HCEC 1CT (cell line): Measurements from ENCODE around the gene GH1.
A peak's percentile ranks its signal among the peaks of the same experiment; 100 is the strongest.
"Not testable (repeated sequence)": the region's sequence is repeated elsewhere in the genome, so short reads cannot be mapped to it uniquely, and the experiment has no call there.

Source experiments
- DNase-seq: peaks from one replicate; pipeline ENCODE4 v3.0.0-alpha.2; 2017

Gene GH1

DNA sequence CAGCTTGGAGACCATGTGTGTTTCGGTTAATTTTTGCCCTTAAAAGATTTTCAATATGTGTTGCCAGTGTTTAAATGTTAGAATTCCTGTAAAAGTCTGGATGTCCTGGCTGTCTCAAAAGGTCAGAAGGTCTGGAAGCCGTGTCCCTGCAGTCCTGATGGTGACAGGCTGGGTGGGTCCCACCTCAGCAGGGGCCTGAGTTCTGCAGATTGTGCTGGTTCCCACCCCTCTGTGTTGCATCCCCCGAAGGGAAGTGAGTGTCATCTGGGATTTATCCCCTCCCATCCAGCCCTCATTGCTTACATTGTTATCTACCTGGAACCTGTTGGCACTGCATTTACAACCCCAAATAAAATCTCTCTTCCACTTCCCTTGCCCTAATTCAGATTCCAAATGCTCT is 24.6 kb downstream of the GH1 start:
- not testable (repeated sequence) for DNase-seq

DNA sequence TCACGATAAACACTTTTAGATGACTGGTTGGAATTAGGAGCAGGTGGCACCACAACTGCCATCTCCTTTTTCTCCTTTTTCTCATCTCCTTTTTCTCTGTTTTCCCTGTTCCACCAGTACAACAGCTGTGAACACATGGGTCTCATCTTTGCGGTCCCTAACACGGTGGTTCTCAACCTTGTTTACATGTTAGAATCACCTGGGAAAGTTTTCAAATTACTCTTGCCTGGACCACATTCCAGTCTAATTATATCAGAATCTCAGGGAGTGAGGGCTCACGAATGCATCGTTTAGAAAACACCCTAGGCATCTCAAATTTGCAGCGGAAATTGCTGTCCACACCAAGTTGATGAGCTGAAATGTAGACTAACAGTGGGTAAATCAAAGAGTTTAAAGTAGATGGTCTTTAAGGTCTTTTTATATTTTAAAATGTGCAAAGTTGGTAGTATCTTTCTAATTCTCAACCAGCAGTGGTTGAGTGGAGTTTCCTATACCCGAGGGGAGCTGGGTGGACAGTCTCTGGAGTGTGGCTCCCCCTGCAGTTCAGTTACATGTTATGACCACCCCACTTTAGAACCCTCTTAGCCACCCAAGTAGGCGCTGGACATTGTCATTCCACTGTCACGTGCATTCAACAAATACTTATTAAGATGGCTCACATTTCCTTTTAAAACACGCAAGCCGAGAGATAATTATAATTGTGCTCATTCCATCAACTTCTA is 26.2 kb downstream of the GH1 start:
- not testable (repeated sequence) for DNase-seq

DNA sequence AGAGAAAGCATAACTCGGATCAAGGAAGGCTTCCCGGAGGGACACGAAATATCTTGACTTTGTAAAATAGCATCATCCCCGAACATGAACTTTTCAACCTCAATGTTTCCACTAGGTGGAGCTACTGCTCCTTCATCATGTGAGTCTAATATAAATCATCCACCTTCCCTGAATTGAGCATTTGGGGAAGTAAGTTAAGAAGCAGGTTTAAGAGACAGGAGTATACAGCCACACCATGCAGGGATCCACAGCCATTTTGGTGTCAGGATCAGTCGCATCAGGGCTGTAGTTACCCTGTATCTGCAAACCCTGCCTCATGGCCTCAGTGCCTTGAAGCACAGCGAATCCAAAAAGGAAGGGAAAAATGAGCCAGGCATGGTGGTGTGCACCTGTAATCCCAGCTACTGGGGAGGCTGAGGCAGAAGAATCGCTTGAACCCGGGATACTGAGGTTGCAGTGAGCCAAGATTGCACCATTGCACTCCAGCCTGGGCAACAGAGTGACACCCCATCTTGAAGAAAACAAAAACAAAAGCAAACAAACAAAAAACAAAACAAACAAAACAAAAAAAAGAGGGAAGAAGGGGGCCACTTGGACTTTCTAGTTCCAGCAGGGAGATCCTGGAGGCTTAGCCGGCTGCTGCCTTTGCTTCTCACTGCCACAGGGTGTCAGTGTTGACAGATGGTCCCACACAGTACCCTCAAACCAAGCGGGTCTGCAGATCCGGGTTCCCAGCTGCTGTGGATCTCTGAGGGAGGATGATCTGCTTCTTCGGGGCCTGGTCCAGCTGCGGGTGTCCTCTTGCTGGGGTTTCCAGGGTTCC is 29.4 kb downstream of the GH1 start:
- peak; percentile 36 for DNase-seq

DNA sequence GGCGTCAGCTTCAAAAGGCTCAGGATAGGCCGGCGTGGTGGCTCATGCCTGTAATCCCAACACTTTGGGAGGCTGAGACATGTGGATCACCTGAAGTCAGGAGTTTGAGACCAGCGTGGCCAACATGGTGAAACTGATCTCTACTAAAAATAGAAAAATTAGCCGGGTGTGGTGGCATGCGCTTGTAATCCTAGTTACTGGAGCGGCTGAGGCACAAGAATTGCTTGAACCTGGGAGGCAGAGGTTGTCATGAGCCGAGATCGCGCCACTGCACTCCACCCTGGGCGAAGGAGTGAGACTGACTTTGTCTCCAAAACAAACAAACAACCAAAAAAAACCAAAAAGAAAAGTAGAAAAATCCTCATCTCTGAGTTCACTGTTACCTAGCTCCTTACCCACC is 33.5 kb downstream of the GH1 start:
- DNase-seq = not testable (repeated sequence)

DNA sequence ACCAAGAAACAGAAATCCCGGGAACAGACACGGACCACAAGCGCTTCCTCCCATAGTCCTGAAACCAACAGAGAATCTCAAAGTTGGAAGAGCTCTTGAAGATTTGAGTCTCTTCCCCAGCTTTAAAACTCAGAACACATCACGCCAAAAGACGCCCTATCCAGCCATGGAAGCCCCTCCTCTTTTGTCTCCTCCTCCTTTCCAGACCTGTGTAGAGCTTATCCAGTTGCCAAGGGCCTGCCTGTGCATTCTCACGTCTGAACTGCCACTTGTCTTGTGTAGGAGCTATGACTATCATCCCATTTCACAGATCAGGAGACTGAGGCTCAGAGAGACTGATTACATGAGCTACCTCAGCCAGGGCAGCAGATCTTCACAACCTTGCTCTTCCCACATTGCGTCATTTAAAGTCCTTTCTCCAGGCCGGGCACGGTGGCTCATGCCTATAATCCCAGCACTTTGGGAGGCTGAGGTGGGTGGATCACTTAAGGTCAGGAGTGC is 36.0 kb downstream of the GH1 start:
- DNase-seq = not testable (repeated sequence)

DNA sequence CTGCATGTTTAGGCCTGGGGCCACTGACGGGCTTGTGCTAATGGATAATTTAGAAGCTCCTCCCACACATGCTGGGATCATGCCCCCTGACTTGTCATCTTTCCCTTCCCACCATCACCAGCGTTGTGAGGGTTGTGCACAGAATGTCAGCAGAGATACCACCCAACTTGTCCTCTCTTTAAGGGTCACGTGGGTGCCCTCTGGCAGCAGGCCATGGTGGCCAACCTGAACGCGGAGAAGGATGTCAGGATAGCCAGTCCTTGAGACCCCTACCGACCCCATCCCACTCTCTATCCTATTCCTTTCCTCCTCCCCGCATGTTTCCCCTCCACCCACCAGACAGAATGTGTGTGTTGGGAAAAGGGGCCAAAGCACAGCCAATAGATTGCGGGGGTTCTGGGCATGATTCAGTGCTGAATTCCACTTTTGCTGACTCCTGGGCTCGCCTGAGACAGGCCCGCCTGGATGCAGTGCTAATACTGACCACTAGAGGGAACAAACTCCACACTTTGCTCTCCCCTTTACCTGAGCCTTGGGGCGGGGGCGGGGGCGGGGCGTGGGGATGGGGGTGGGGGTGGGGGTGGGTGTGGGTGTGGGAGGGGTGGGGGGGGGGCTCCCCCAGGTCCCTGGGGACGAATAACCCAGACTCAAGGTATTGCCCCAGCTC is 36.6 kb downstream of the GH1 start, which contains the start of gene GH2:
Gene GH2, minus strand, starts transcription at position 10 of the 667 bp plus-strand sequence. CDS start 143 bp downstream, outside the sequence.
- peak; percentile 28 for DNase-seq

DNA sequence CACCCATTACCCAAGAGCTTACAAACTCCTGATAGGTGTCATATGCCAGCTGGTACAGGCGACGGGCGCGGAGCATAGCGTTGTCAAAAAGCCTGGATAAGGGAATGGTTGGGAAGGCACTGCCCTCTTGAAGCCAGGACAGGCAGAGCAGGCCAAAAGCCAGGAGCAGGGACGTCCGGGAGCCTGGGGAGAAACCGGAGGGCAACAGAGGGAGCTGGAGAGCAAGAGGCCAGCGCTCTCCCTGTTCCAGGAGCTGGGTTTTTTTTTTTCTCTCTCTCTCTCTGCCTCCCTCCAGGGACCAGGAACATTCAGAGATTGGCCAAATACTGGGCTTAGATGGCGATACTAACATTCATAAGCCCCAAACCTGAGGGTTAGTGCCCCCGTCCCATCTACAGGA is 37.3 kb downstream of the GH1 start:
- not testable (repeated sequence) for DNase-seq

DNA sequence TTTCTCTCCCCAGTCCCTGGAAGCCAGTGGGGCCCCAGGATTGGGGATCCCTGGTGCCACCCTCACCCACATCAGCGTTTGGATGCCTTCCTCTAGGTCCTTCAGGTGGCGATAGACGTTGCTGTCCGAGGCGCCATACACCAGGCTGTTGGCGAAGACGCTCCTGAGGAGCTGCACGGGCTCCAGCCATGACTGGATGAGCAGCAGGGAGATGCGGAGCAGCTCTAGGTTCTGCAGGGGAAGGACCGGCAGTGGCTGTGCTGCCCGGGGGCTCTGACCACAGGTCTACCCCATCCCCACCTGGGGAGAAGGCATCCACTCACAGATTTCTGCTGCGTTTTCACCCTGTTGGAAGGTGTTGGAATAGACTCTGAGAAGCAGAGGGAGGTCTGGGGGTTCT is 37.9 kb downstream of the GH1 start:
- DNase-seq = no peak

DNA sequence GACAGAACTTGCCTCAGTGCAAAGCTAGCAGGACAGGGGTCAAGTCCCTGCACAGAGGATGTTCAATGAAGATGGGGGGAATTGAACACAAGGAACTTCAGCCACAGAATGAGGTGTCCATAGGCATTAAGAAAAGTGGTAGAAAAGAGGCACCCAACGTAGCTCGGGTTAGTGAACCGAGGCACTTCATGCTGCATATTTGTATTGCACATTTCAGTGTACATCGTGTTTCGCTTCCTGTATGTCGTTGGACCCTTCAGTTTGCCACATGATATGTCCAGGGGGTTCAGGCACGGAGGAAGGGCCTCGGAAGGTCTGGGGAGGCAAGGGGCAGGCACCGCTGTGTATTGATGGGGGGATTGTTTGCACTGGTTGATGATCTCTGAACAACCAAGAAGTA is 40.2 kb downstream of the GH1 start:
- DNase-seq = not testable (repeated sequence)

DNA sequence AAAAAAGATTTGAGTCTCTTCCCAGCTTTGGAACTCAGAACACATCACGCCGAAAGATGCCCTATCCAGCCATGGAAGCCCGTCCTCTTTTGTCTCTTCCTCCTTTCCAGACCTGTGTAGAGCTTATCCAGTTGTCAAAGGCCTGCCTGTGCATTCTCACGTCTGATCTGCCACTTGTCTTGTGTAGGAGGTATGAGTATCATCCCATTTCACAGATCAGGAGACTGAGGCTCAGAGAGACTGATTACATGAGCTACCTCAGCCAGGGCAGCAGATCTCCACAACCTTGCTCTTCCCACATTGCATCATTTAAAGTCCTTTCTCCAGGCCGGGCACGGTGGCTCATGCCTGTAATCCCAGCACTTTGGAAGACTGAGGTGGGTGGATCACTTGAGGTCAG is 43.9 kb downstream of the GH1 start:
- not testable (repeated sequence) for DNase-seq

DNA sequence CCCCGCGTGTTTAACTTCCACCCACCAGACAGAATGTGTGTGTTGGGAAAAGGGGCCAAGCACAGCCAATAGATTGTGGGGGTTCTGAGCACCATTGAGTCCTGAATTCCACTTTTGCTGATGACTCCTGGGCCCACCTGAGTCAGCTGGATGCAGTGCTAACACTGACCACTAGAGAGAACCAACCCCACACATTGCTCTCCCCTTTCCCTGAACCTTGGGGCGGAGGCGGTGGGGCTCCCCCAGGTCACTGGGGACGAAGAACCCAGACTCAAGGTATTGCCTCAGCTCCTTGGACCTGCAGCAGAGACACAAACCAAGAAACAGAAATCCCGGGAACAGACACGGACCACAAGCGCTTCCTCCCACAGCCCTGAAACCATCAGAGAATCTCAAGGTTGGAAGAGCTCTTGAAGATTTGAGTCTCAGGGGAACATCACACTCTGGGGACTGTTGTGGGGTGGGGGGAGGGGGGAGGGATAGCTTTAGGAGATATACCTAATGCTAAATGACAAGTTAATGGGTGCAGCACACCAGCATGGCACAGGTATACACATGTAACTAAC is 44.5 kb downstream of the GH1 start:
- DNase-seq = not testable (repeated sequence)

DNA sequence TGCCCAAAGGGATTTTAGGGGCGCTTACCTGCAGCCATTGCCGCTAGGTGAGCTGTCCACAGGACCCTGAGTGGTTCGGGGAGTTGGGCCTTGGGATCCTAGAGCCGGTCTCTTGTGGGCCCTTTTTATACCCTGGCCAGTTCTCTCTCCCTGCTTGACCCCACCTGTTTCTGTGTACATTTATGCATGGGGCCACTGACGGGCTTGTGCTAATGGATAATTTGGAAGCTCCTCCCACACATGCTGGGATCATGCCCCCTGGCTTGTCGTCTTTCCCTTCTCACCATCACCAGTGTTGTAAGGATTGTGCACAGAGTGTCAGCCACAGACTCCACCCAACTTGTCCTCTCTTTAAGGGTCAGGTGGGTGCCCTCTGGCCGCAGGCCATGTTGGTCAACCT is 45.1 kb downstream of the GH1 start, which contains the start of gene CSH2:
Gene CSH2, minus strand, starts transcription at position 101 of the 400 bp plus-strand sequence. Its CDS starts 63 bp downstream, at position 38.
- DNase-seq = not testable (repeated sequence)

DNA sequence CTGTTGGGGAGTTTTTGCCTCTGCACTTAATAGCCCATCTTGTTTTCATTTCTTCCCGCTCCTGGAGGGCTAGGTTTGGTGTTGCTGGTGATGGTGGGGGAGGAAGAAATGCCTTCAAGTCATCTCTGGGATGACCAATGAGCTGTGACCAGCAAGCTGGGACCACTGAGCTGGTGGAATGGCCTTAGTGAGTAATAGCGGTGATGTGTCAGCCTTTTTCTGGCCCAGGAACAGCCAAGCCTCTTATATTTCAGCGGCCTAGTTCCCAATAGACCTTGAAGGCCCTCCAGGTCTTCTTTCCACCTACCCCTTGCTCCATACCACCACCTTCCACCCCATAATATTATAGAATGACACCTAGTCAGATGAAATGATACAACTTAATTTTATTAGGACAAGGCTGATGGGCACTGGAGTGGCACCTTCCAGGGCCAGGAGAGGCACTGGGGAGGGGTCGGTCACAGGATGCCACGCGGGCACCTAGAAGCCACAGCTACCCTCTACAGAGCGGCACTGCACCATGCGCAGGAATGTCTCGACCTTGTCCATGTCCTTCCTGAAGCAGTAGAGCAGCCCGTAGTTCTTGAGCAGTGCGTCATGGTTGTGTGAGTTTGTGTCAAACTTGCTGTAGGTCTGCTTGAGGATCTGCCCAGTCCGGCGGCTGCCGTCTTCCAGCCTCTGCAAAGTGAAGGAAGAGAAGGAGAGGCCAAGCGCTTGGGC is 46.8 kb downstream of the GH1 start:
- DNase-seq = not testable (repeated sequence)

DNA sequence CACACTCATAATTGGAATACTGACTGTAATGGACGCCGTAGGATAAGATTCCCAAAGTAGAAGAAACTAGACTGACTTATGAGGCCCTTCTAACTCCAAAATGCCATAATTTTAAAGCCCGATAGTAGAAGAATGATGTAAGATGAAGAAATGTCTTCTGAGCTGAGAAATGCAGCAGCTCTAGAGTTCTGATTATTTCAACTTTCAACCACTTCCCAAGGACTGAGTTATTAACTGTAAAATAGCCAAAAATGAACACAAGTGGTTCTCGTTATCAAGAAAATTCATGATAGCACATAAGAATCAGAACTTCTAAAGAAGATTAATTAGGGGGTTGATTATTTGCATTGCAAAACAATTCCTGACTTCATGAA is 48.4 kb downstream of the GH1 start:
- not testable (repeated sequence) for DNase-seq

DNA sequence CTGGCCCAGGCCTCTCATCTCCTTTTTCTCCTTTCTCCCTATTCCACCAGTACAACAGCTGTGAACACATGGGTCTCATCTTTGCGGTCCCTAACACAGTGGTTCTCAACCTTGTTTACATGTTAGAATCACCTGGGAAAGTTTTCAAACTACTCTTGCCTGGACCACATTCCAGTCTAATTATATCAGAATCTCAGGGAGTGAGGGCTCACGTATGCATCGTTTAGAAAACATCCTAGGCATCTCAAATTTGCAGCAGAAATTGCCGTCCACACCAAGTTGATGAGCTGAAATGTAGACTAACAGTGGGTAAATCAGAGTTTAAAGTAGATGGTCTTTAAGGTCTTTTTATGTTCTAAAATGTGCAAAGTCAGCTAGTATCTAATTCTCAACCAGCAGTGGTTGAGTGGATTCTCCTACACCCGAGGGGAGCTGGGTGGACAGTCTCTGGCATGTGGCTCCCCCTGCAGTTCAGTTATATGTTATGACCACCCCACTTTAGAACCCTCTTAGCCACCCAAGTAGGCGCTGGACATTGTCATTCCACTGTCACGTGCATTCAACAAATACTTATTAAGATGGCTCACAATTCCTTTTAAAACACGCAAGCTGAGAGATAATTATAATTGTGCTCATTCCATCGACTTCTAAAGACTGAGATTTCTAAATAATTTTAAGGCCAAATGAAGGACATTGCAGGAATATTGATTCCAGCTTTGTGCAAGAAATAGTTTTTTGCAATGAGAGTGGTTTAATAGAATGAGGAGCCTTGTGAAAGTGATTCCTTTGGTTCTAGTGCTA is 48.9 kb downstream of the GH1 start:
- DNase-seq = peak; percentile 12
